Hepatocyte (in vitro differentiated cells): ENCODE results near the gene EIF3K. TPM values are rescaled to one million over a fixed set of nuclear protein-coding genes. Genes with fewer than 3 reads are reported as not detected.

Experiments
- DNase-seq: peaks from one replicate; pipeline ENCODE4 v3.0.0-alpha.2; 2016; ENCODE audit warnings: low spot score
- H2AFZ ChIP-seq: fragments of 200-600 bp; sonication (generic); 2 replicates; pipeline ENCODE4 v1.6.0; 2016; ENCODE audit warnings: antibody characterized with exemption, mild to moderate bottlenecking
- H3K27ac ChIP-seq: fragments of 200-600 bp; sonication (generic); 2 replicates; pipeline ENCODE4 v1.5.1; 2016; ENCODE audit warnings: mild to moderate bottlenecking
- H3K27me3 ChIP-seq: fragments of 200-600 bp; sonication (generic); 2 replicates; pipeline ENCODE4 v1.6.1; 2016
- H3K36me3 ChIP-seq: fragments of 200-600 bp; sonication (generic); replicated peaks from 2 replicates; pipeline ENCODE4 v1.5.1; 2016; ENCODE audit warnings: low read depth; ENCODE audit not compliant: insufficient read depth
- H3K4me1 ChIP-seq: fragments of 200-600 bp; sonication (generic); 2 replicates; pipeline ENCODE4 v1.5.1; 2016; ENCODE audit warnings: mild to moderate bottlenecking, moderate library complexity; ENCODE audit not compliant: insufficient read depth
- H3K4me2 ChIP-seq: fragments of 200-600 bp; sonication (generic); 2 replicates; pipeline ENCODE4 v1.6.0; 2016
- H3K4me3 ChIP-seq: fragments of 200-600 bp; sonication (generic); 2 replicates; pipeline ENCODE4 v1.5.1; 2016; ENCODE audit warnings: mild to moderate bottlenecking
- H3K79me2 ChIP-seq: fragments of 200-600 bp; sonication (generic); 2 replicates; pipeline ENCODE4 v1.6.0; 2017; ENCODE audit warnings: mild to moderate bottlenecking
- H3K9me2 ChIP-seq: fragments of 200-600 bp; sonication (generic); replicated peaks from 2 replicates; pipeline ENCODE4 v1.6.0; 2017; ENCODE audit warnings: mild to moderate bottlenecking; ENCODE audit not compliant: insufficient read depth
- H3K9me3 ChIP-seq: fragments of 200-600 bp; sonication (generic); 2 replicates; pipeline ENCODE4 v1.5.1; 2016; ENCODE audit warnings: low read depth, mild to moderate bottlenecking
- H4K20me1 ChIP-seq: fragments of 200-600 bp; sonication (generic); 2 replicates; pipeline ENCODE4 v1.6.0; 2016; ENCODE audit warnings: mild to moderate bottlenecking; ENCODE audit not compliant: insufficient read depth, poor library complexity, severe bottlenecking
- CTCF ChIP-seq: fragments of 200-600 bp; sonication (generic); IDR thresholded peaks from 2 replicates; pipeline ENCODE4 v1.5.1; 2016; ENCODE audit warnings: antibody characterized with exemption, mild to moderate bottlenecking; ENCODE audit not compliant: poor library complexity
- EZH2 ChIP-seq: fragments of 200-600 bp; sonication (generic); IDR thresholded peaks from 2 replicates; pipeline ENCODE4 v1.6.1; 2016; ENCODE audit warnings: antibody characterized with exemption, mild to moderate bottlenecking, borderline replicate concordance
- EZH2phosphoT487 ChIP-seq: fragments of 200-600 bp; sonication (generic); IDR thresholded peaks from one replicate; pipeline ENCODE4 v1.6.1; 2018; ENCODE audit warnings: antibody characterized with exemption, mild to moderate bottlenecking, low read depth, moderate library complexity; ENCODE audit not compliant: unreplicated experiment, severe bottlenecking
- WGBS: methylation state at CpG from one replicate; pipeline ENCODE4 v1.1.6; 2016; ENCODE audit warnings: low lambda C conversion rate; ENCODE audit errors: missing lambda C conversion rate; 5-methylcytosine and 5-hydroxymethylcytosine counted together
- polyA plus RNA-seq: library from polyadenylated mRNA; unstranded; fragments of >200 nt; fragmentation: Nextera tagmentation; extraction: Ambion mirVana; gene quantifications from 2 replicates; pipeline ENCODE4 v1.2.1, GENCODE V29; 2016
- total RNA-seq: library from RNA; depleted of rRNA; stranded (reverse); fragments of >200 nt; gene quantifications from 2 replicates; pipeline ENCODE4 v1.2.3, GENCODE V29; 2014

The EIF3K gene
- total and polyA plus RNA-seq, 2 experiments from 2014 or later, result 171 to 354 TPM

DNA sequence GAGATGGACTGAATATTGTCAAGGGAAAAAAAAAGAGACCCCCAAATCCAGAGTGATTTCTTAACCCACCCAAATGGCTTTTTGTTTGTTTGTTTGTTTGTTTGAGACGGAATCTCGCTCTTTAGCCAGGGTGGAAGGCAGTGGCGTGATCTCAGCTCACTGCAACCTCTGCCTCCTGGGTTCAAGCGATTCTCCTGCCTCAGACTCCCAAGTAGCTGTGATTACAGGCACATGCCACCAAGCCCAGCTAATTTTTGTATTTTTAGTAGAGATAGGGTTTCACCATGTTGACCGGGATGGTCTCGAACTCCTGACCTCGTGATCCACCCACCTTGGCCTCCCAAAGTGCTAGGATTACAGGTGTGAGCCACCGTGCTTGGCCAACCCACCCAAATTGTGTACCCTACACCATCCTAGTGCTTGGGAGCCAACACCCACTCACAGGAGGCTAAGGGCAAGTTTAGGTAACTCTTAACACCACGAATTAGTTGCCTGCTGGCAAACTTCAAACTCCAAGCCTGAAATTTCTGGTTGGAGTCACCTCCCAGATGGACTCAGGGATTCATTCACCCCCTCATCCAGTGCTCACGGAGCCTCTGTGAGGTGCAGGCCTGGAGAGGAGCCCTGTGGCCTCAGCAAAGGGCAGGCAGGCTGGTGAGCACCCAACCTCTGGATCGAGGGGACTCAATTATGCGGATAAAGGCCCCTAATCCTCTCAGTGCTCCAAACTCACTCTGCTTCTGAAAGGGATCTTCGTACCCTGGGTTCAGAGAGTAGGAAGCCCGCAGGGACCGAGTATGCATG is 66.1 kb downstream of the EIF3K start:
- 73% methylated on average over 15 of the region's 15 CpGs for WGBS
- Histone ChIP-seq H3K4me2 (peak overlapping the region; percentile 64), H3K9me3 (no peaks in the 10 kb centered on the region), H4K20me1 (no peaks in the 10 kb centered on the region), H3K79me2 (peaks cover 80% of the 10 kb centered on the region), H3K4me3 (no peak overlapping the region), H3K27me3 (no peaks in the 10 kb centered on the region), H3K4me1 (peaks cover 58% of the 10 kb centered on the region), H2AFZ (no peak overlapping the region), H3K9me2 (no peaks in the 10 kb centered on the region), H3K36me3 (no peaks in the 10 kb centered on the region), H3K27ac (peak overlapping the region; percentile 97)
- no peak for DNase-seq
- no peak for TF ChIP-seq EZH2
- TF ChIP-seq CTCF, result no peak
- no peak for TF ChIP-seq EZH2phosphoT487

- H3K4me2 ChIP-seq, result peak overlapping the region; percentile 64
- H3K27ac ChIP-seq, result peak overlapping the region; percentile 97
- H3K36me3 ChIP-seq, result no peaks in the 10 kb centered on the region
- peaks cover 80% of the 10 kb centered on the region for H3K79me2 ChIP-seq
- H3K9me3 ChIP-seq, result no peaks in the 10 kb centered on the region
- peak; percentile 65 for DNase-seq
- H4K20me1 ChIP-seq, result no peaks in the 10 kb centered on the region
- H3K4me1 ChIP-seq, result peaks cover 51% of the 10 kb centered on the region
- WGBS, result 16% methylated on average over 10 of the region's 10 CpGs
- TF ChIP-seq CTCF (peak; percentile 22), EZH2phosphoT487 (no peak)
- no peaks in the 10 kb centered on the region for H3K27me3 ChIP-seq
- no peak overlapping the region for H3K4me3 ChIP-seq
- H3K9me2 ChIP-seq, result no peaks in the 10 kb centered on the region
- no peak overlapping the region for H2AFZ ChIP-seq
These were observed 66.9 kb downstream of the EIF3K start for GRCh38 chr19:38685666-38686529.

DNA sequence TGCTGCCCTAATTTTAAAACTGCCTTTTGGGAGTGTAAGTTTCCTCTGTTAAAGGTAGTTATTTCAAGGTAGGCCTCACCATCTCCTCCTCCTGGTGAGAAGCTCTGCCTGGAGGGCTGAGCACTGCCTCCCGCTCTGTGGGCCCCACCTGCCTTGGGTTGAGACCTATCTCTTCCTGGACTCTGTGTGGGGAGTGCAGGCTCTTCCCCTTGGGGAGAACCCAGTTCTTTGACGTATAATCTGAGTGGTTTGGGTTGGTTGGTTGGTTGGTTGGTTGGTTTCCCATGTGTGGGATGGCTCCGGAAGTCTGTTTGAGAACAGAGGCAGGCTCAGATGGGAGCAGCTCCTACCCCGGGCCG is 67.5 kb downstream of the EIF3K start:
- Histone ChIP-seq H3K4me2 (peak overlapping the region; percentile 64), H4K20me1 (no peaks in the 10 kb centered on the region), H3K9me3 (no peaks in the 10 kb centered on the region), H3K4me1 (peaks cover 53% of the 10 kb centered on the region), H3K36me3 (no peaks in the 10 kb centered on the region), H3K79me2 (peaks cover 80% of the 10 kb centered on the region), H3K9me2 (no peaks in the 10 kb centered on the region), H3K27ac (peak overlapping the region; percentile 97), H2AFZ (no peak overlapping the region), H3K27me3 (no peaks in the 10 kb centered on the region), H3K4me3 (no peak overlapping the region)
- no peak for DNase-seq
- 82% methylated on average over 5 of the region's 5 CpGs for WGBS
- TF ChIP-seq EZH2phosphoT487, result no peak
- TF ChIP-seq EZH2, result no peak
- no peak for TF ChIP-seq CTCF

Other genes starting within 250 kb of the EIF3K start
- gene PSMD8, start 244.6 kb upstream of the EIF3K start, total RNA-seq, result 250 and 263 TPM in 2 replicates
- gene PSMD8, start 244.6 kb upstream of the EIF3K start, polyA plus RNA-seq, result 278 and 312 TPM in 2 replicates
- gene GGN, start 231.2 kb upstream of the EIF3K start, total RNA-seq, result 0.12 and 0.60 TPM in 2 replicates
- gene GGN, start 231.2 kb upstream of the EIF3K start, polyA plus RNA-seq, result 1.1 and 1.6 TPM in 2 replicates
- 0.68 and 4.0 TPM in 2 replicates for gene SPRED3, start 230.5 kb upstream of the EIF3K start, total RNA-seq
- 2.3 and 3.9 TPM in 2 replicates for gene SPRED3, start 230.5 kb upstream of the EIF3K start, polyA plus RNA-seq
- gene FAM98C, start 216.1 kb upstream of the EIF3K start, total RNA-seq, result 9.9 and 17.3 TPM in 2 replicates
- 20.2 and 27.7 TPM in 2 replicates for gene FAM98C, start 216.1 kb upstream of the EIF3K start, polyA plus RNA-seq
- 0.07 and 0.36 TPM in 2 replicates for gene RASGRP4, start 193.0 kb upstream of the EIF3K start, total RNA-seq
- 0.44 TPM in 1 of 2 replicates, not detected in the other for gene RASGRP4, start 193.0 kb upstream of the EIF3K start, polyA plus RNA-seq
- 0.04 and 0.07 TPM in 2 replicates for gene RYR1, start 185.5 kb upstream of the EIF3K start, total RNA-seq
- 0.21 and 0.39 TPM in 2 replicates for gene RYR1, start 185.5 kb upstream of the EIF3K start, polyA plus RNA-seq
- gene MAP4K1, start 1.2 kb upstream of the EIF3K start, total RNA-seq, result 0.57 and 0.96 TPM in 2 replicates
- 2.6 and 4.5 TPM in 2 replicates for gene MAP4K1, start 1.2 kb upstream of the EIF3K start, polyA plus RNA-seq
- gene ACTN4, start 28.5 kb downstream of the EIF3K start, total RNA-seq, result 278 and 321 TPM in 2 replicates
- gene ACTN4, start 28.5 kb downstream of the EIF3K start, polyA plus RNA-seq, result 54.4 and 59.3 TPM in 2 replicates
- 12.5 and 26.6 TPM in 2 replicates for gene CAPN12, start 125.3 kb downstream of the EIF3K start, total RNA-seq
- 24.3 and 38.9 TPM in 2 replicates for gene CAPN12, start 125.3 kb downstream of the EIF3K start, polyA plus RNA-seq
- not detected in 2 replicates for gene LGALS7, start 154.3 kb downstream of the EIF3K start, total RNA-seq
- gene LGALS7, start 154.3 kb downstream of the EIF3K start, polyA plus RNA-seq, result 1.2 TPM in 2 replicates
- gene LGALS7B, start 170.0 kb downstream of the EIF3K start, total RNA-seq, result 0.64 TPM in 1 of 2 replicates, not detected in the other
- 0.72 TPM in 1 of 2 replicates, not detected in the other for gene LGALS7B, start 170.0 kb downstream of the EIF3K start, polyA plus RNA-seq
- gene LGALS4, start 193.8 kb downstream of the EIF3K start, total RNA-seq, result 147 and 148 TPM in 2 replicates
- 181 and 199 TPM in 2 replicates for gene LGALS4, start 193.8 kb downstream of the EIF3K start, polyA plus RNA-seq
- gene ECH1, start 212.6 kb downstream of the EIF3K start, total RNA-seq, result 125 and 133 TPM in 2 replicates
- gene ECH1, start 212.6 kb downstream of the EIF3K start, polyA plus RNA-seq, result 272 and 284 TPM in 2 replicates
- 154 and 209 TPM in 2 replicates for gene HNRNPL, start 230.8 kb downstream of the EIF3K start, total RNA-seq
- gene HNRNPL, start 230.8 kb downstream of the EIF3K start, polyA plus RNA-seq, result 169 and 184 TPM in 2 replicates